Peyer's patch (tissue), 4 donors: Measurements from ENCODE around the gene BRMS1L. TPM values are rescaled to one million over a fixed set of nuclear protein-coding genes. Genes with fewer than 3 reads are reported as not detected.
"Not testable (repeated sequence)": the region's sequence is repeated elsewhere in the genome, so short reads cannot be mapped to it uniquely, and the experiment has no call there.

Source experiments
- DNase-seq, 3 donors: peaks; one replicate each; pipeline ENCODE4 v3.0.0-alpha.2; 2017 to 2019
- H3K27ac ChIP-seq, 4 donors: fragments of 200-600 bp; sonication (generic); one replicate each; pipeline ENCODE4 v1.5.1; 2016 to 2019
- H3K27me3 ChIP-seq, 2 donors: fragments of 200-600 bp; sonication (generic); one replicate each; pipeline ENCODE4 v1.5.1; 2019
- H3K36me3 ChIP-seq, 3 donors: fragments of 200-600 bp; sonication (generic); one replicate each; pipeline ENCODE4 v1.5.1; 2016 to 2019
- H3K4me1 ChIP-seq, 4 donors: fragments of 200-600 bp; sonication (generic); one replicate each; pipeline ENCODE4 v1.5.1; 2016 to 2019
- H3K4me3 ChIP-seq, 4 donors: fragments of 200-600 bp; sonication (generic); 1 replicate in 3 of 4; 2 replicates in 1 of 4; pipeline ENCODE4 v1.5.1; 2016 to 2019; ENCODE audit warnings: mild to moderate bottlenecking in 1 of 4
- H3K9me3 ChIP-seq, 4 donors: fragments of 200-600 bp; sonication (generic); one replicate each; pipeline ENCODE4 v1.5.1; 2016 to 2019; ENCODE audit warnings: mild to moderate bottlenecking in 1 of 4
- CTCF ChIP-seq, 6 experiments: fragments of 450-650 bp in 4 of 6; fragments of 200-600 bp in 2 of 6; sonication (generic) in 1 of 6; IDR thresholded peaks; one replicate each; pipeline ENCODE4 v1.5.1; 2017 to 2019; ENCODE audit warnings: antibody characterized with exemption in 6 of 6, mild to moderate bottlenecking in 3 of 6, moderate library complexity in 1 of 6
- POLR2A ChIP-seq, 2 donors: fragments of 450-650 bp; IDR thresholded peaks; one replicate each; pipeline ENCODE4 v1.5.1; 2017; ENCODE audit warnings: antibody characterized with exemption in 2 of 2, mild to moderate bottlenecking in 2 of 2, moderate library complexity in 2 of 2
- total RNA-seq, 4 donors: library from RNA; depleted of rRNA; stranded (reverse); fragments of >200 nt; gene quantifications; one replicate each; pipeline ENCODE4 v1.1.0, GENCODE V29; 2016

The BRMS1L gene, protein sequence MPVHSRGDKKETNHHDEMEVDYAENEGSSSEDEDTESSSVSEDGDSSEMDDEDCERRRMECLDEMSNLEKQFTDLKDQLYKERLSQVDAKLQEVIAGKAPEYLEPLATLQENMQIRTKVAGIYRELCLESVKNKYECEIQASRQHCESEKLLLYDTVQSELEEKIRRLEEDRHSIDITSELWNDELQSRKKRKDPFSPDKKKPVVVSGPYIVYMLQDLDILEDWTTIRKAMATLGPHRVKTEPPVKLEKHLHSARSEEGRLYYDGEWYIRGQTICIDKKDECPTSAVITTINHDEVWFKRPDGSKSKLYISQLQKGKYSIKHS
- total RNA-seq: 1 to 10 TPM in 3 of 4 donors, under 1 TPM in 1; 0.53 to 4.1 (median 2.4) TPM

DNA sequence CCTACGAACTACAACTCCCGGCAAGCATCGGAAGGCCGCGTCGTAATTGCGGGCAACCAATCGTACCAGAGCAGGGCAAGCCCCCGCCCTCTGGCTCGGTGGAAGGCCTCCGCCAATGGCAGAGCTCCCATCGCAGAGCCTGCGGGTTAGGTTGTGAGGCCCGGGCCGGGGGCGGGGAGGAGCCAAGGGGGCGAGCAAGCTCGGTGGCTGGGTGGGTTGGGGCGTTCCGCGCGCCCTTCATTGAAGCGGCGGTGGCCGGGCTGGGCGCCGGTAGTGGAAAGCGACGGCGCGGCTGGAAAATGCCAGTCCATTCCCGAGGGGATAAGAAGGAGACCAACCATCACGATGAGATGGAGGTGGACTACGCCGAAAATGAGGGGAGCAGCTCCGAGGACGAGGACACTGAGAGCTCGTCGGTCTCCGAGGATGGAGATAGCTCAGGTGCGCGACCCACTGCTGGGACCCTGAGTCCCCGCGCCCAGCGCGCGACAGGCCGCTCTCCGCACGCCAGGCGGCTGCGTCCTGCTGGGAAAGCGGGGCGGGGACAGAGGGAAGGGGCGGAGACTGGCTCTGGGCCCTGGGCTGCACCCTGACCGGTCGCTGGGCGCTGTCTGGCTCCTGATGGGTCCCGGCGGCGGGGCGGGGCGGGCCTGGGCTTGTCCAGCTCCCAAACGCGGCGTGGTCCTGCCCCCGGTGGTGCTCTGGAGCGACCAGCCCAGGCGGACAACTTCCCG lies at the start of gene BRMS1L:
Gene BRMS1L (plus strand): TSS at position 121 of the 734 bp plus-strand sequence. CDS start 179 bp downstream, at position 300.
- TF ChIP-seq POLR2A (IDR thresholded peaks at IDR 0.05) (peak; percentile 74 to 77), CTCF (IDR thresholded peaks at IDR 0.05) (peak in 2 of 6 experiments; percentile 11 to 27)
- Histone ChIP-seq H3K27ac (peak within 1 kb of the TSS; percentile 89 to 99 (median 92)), H3K4me1 (peaks cover 0 to 6% (median 0%) of the 10 kb centered on the region in 4 donors), H3K9me3 (no peaks in the 10 kb centered on the region), H3K36me3 (no peaks in the 10 kb centered on the region), H3K27me3 (no peaks in the 10 kb centered on the region), H3K4me3 (peak within 1 kb of the TSS; percentile 60 to 100 (median 76))
- DNase-seq: peak; percentile 96 to 99 (median 97)

GRCh38 chr14:35776823-35777222 lies 49.3 kb upstream of the BRMS1L start:
- DNase-seq: no peak
- no peaks in the 10 kb centered on the region for H3K4me1 ChIP-seq
- H3K27me3 ChIP-seq: no peaks in the 10 kb centered on the region
- no peak overlapping the region for H3K27ac ChIP-seq
- H3K36me3 ChIP-seq: peaks cover 0 to 5% (median 0%) of the 10 kb centered on the region in 3 donors
- H3K9me3 ChIP-seq: no peaks in the 10 kb centered on the region
- no peak overlapping the region for H3K4me3 ChIP-seq
- TF ChIP-seq CTCF (IDR thresholded peaks at IDR 0.05) (no peak), POLR2A (IDR thresholded peaks at IDR 0.05) (no peak)

GRCh38 chr14:35777550-35777949 lies 48.6 kb upstream of the BRMS1L start:
- not testable (repeated sequence) for H3K4me3 ChIP-seq, H3K27me3 ChIP-seq, H3K27ac ChIP-seq, H3K4me1 ChIP-seq, DNase-seq, H3K36me3 ChIP-seq, H3K9me3 ChIP-seq

DNA sequence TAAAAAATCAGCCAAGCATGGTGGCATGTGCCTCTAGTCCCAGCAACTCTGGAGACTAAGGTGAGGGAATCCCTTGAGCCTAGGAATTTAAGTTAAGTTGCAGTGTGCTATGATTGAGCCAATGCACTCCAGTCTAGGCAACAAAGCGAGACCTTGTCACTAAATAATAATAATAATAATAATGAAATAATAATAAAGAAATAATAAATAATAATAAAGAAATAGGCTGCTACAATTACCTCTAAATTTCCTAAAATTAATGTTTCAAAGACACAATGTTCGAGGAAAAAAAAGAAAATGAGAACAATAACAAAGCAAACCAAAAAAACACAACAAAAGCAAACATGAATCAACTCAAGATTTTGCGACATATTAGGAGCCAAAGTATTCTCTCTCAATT lies 46.8 kb upstream of the BRMS1L start:
- no peaks in the 10 kb centered on the region for H3K4me1 ChIP-seq
- no peak overlapping the region for H3K27ac ChIP-seq
- H3K4me3 ChIP-seq: no peak overlapping the region
- no peaks in the 10 kb centered on the region for H3K9me3 ChIP-seq
- no peaks in the 10 kb centered on the region for H3K27me3 ChIP-seq
- DNase-seq: no peak
- peaks cover 0 to 2% (median 0%) of the 10 kb centered on the region in 3 donors for H3K36me3 ChIP-seq
- TF ChIP-seq POLR2A (IDR thresholded peaks at IDR 0.05) (no peak), CTCF (IDR thresholded peaks at IDR 0.05) (no peak)

- H3K36me3 ChIP-seq: no peaks in the 10 kb centered on the region
- no peaks in the 10 kb centered on the region for H3K27me3 ChIP-seq
- no peak overlapping the region for H3K27ac ChIP-seq
- no peaks in the 10 kb centered on the region for H3K4me1 ChIP-seq
- no peaks in the 10 kb centered on the region for H3K9me3 ChIP-seq
- no peak overlapping the region for H3K4me3 ChIP-seq
- no peak for TF ChIP-seq POLR2A (IDR thresholded peaks at IDR 0.05)
- TF ChIP-seq CTCF (IDR thresholded peaks at IDR 0.05): no peak
- no peak for DNase-seq
Observed at GRCh38 chr14:35783699-35784098, 42.4 kb upstream of the BRMS1L start.

DNA sequence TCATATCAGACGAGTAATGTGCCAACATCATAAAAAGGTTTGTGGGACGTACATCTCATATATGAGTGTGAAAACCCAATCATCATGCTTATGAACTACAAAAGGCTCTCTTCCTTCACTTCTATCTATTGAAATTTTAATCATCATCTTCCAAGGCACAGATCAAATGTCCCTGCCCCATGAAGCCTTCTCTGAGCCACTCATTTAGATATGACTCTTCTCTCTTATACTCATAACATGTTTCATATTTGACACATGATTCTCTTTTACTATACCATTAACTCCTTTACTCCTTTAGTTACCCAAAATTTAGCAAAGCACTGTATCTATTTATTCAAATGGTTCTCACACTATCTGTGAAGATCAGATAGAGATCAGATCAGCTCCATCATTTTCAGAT lies 39.3 kb upstream of the BRMS1L start:
- Histone ChIP-seq H3K9me3 (no peaks in the 10 kb centered on the region), H3K27me3 (no peaks in the 10 kb centered on the region), H3K4me3 (no peak overlapping the region), H3K27ac (no peak overlapping the region), H3K36me3 (no peaks in the 10 kb centered on the region), H3K4me1 (no peaks in the 10 kb centered on the region)
- TF ChIP-seq CTCF (IDR thresholded peaks at IDR 0.05) (no peak), POLR2A (IDR thresholded peaks at IDR 0.05) (no peak)
- no peak for DNase-seq
